ENCODE data around the gene VGF. TPM values are rescaled to one million over a fixed set of nuclear protein-coding genes. Genes with fewer than 3 reads are reported as not detected.
A peak's percentile ranks its signal among the peaks of the same experiment; 100 is the strongest.
"Not testable (repeated sequence)": the region's sequence is repeated elsewhere in the genome, so short reads cannot be mapped to it uniquely, and the experiment has no call there.

Gene VGF
- total RNA-seq, 1 donor from 2014 or later, result 0.29 TPM

- no peak for DNase-seq (ENCODE audit: low spot score)
Observed at GRCh38 chr7:101137651-101138212, 27.6 kb downstream of the VGF start.

GRCh38 chr7:101134399-101134980 lies 30.9 kb downstream of the VGF start:
- no peak for DNase-seq (ENCODE audit: low spot score)

GRCh38 chr7:101133621-101134398 lies 31.6 kb downstream of the VGF start:
- no peak for DNase-seq (ENCODE audit: low spot score)

GRCh38 chr7:101132626-101133600 lies 32.5 kb downstream of the VGF start:
- not testable (repeated sequence) for DNase-seq (ENCODE audit: low spot score)

GRCh38 chr7:101129603-101130117 lies 35.7 kb downstream of the VGF start:
- no peak for DNase-seq (ENCODE audit: low spot score)

- DNase-seq (ENCODE audit: low spot score), result no peak
Observed at GRCh38 chr7:101128040-101128834, 37.1 kb downstream of the VGF start.

GRCh38 chr7:101127460-101128039 lies 37.8 kb downstream of the VGF start:
- DNase-seq (ENCODE audit: low spot score), result no peak

- DNase-seq (ENCODE audit: low spot score), result peak; percentile 79
Observed at GRCh38 chr7:101126651-101127459, 38.5 kb downstream of the VGF start, which contains the start of gene SERPINE1. Gene SERPINE1, plus strand, starts transcription at chr7:101127104. Its CDS starts 1,290 bp downstream, at chr7:101128394.

GRCh38 chr7:101125989-101126650 lies 39.2 kb downstream of the VGF start:
- peak; percentile 56 for DNase-seq (ENCODE audit: low spot score)

GRCh38 chr7:101124376-101125056 lies 40.9 kb downstream of the VGF start:
- no peak for DNase-seq (ENCODE audit: low spot score)

GRCh38 chr7:101123703-101124068 lies 41.7 kb downstream of the VGF start:
- no peak for DNase-seq (ENCODE audit: low spot score)

GRCh38 chr7:101122933-101123702 lies 42.3 kb downstream of the VGF start:
- DNase-seq (ENCODE audit: low spot score), result no peak

GRCh38 chr7:101121991-101122932 lies 43.1 kb downstream of the VGF start:
- peak; percentile 66 for DNase-seq (ENCODE audit: low spot score)

GRCh38 chr7:101121631-101121990 lies 43.8 kb downstream of the VGF start:
- not testable (repeated sequence) for DNase-seq (ENCODE audit: low spot score)

- DNase-seq (ENCODE audit: low spot score), result no peak
Observed at GRCh38 chr7:101120315-101120714, 45.1 kb downstream of the VGF start.

GRCh38 chr7:101119876-101120275 lies 45.5 kb downstream of the VGF start:
- DNase-seq (ENCODE audit: low spot score), result no peak

GRCh38 chr7:101118856-101119255 lies 46.5 kb downstream of the VGF start:
- DNase-seq (ENCODE audit: low spot score), result no peak

Measured in mucosa of gallbladder (tissue), 1 donor.